Retinal pigment epithelial cell (primary cell): ENCODE measurements around the gene TXNDC9.
"Not testable (repeated sequence)": the region's sequence is repeated elsewhere in the genome, so short reads cannot be mapped to it uniquely, and the experiment has no call there.

ENCODE experiments used
- DNase-seq: peaks from one replicate; pipeline ENCODE4 v3.0.0-alpha.2; 2010; ENCODE audit warnings: low read depth
- H3K4me3 ChIP-seq: 2 replicates; pipeline ENCODE4 v1.5.1; 2011; ENCODE audit warnings: mild to moderate bottlenecking, low read length, control low read depth, moderate library complexity
- CTCF ChIP-seq: conservative IDR thresholded peaks from 2 replicates; pipeline ENCODE4 v1.5.1; 2011; ENCODE audit warnings: low read depth, low read length, control low read depth, inconsistent platforms

TXNDC9 gene

GRCh38 chr2:99373144-99373543 lies 37.0 kb upstream of the TXNDC9 start:
- no peak overlapping the region for H3K4me3 ChIP-seq
- DNase-seq = no peak
- no peak for TF ChIP-seq CTCF

- not testable (repeated sequence) for H3K4me3 ChIP-seq, DNase-seq
Measured at GRCh38 chr2:99368854-99369253, 32.7 kb upstream of the TXNDC9 start.

GRCh38 chr2:99365661-99366060 lies 29.5 kb upstream of the TXNDC9 start:
- H3K4me3 ChIP-seq = no peak overlapping the region
- no peak for DNase-seq
- TF ChIP-seq CTCF = no peak

DNA sequence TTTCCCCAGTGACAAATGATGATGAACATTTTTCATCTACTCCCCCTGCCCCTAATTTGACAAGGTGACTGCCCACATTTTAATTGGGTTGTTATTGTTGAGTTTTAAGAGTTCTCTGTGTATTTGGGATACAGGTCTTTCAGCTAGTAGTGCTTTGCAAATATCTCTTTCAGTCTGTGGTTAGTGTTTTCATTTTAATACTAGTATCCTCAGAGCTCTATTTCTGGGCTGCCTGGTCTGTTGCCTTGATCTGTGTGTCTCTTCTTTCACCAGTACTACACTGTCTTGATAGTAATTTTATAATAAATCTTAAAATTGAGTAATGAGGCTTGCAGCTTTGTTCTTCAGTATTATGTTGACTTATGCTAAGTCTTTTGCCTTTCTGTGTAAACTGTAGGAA lies 20.7 kb upstream of the TXNDC9 start:
- TF ChIP-seq CTCF = no peak
- DNase-seq = no peak

DNA sequence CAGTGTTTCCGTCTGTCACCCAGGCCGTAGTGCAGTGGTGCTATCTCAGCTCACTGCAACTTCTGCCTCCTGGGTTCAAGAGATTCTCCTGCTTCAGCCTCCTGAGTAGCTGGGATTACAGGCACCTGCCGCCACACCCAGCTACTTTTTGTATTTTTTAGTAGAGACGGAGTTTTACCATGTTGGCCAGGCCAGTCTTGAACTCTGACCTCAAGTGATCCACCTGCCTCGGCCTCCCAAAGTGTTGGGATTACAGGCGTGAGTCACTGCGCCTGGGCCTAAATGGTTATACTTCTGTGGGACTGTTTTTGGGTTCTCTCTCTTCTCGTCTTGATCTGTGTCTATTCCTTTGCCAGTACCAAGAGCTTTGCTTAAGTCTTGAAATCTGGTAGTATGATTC lies 18.7 kb upstream of the TXNDC9 start:
- not testable (repeated sequence) for H3K4me3 ChIP-seq, DNase-seq

More for the DNA sequence above, 20.7 kb upstream of the TXNDC9 start:
- no peak overlapping the region for H3K4me3 ChIP-seq

GRCh38 chr2:99354070-99354469 lies 17.9 kb upstream of the TXNDC9 start:
- no peak for DNase-seq

DNA sequence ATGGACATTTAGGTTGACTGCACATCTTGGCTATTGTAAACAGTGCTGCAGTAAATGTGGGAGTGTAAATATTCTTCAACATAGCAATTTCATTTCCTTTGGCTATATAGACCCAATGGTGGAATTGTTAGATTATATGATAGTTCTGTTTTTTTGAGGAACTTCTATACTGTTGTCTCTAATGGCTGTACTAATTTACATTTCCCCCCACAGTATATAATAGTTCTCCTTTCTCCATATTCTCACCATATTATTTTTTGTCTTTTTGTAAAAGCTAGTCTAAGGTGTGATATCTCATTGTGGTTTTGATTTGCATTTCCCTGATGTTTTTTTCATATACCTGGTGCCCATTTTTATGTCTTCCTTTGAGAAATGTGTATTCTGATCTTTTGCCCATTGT lies 14.1 kb upstream of the TXNDC9 start:
- DNase-seq = no peak
- H3K4me3 ChIP-seq = no peak overlapping the region
- TF ChIP-seq CTCF = no peak

More at GRCh38 chr2:99354070-99354469, 17.9 kb upstream of the TXNDC9 start:
- H3K4me3 ChIP-seq = no peak overlapping the region
- no peak for TF ChIP-seq CTCF

DNA sequence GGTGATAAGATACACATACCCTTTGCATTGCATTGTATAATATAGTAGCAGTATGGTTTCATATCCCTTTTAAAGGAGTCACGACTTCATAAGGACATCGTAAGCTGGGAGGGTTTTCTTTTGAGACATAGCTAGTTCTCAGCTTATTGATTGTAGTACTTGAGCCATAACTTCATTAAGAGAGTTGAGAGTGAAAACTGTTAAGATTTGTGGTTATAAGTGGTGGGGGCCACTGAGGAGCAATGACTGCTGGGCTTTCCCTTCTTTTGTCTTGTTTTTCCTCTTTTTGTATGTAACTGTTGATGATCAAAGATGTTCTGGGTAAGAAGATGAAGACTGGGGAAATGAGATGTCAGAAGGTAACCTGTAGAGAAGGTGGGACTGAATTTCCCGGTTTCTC lies 12.0 kb upstream of the TXNDC9 start:
- no peak for DNase-seq
- H3K4me3 ChIP-seq = no peak overlapping the region
- no peak for TF ChIP-seq CTCF
